Panc1 (cell line): ENCODE measurements around the gene LRRC45.

Source experiments
- CTCF ChIP-seq: fragments of 450-650 bp; IDR thresholded peaks from 2 replicates; pipeline ENCODE4 v1.5.1; 2017; ENCODE audit warnings: mild to moderate bottlenecking
- POLR2AphosphoS5 ChIP-seq: IDR thresholded peaks from 2 replicates; pipeline ENCODE4 v1.6.1; 2012; ENCODE audit warnings: mild to moderate bottlenecking, low read depth, low read length, moderate library complexity
- REST ChIP-seq, 2 experiments: IDR thresholded peaks; 2 replicates each; pipeline ENCODE4 v1.6.1; 2011 to 2012; ENCODE audit warnings: low read depth in 2 of 2, control low read depth in 1 of 2, low read length in 1 of 2, mild to moderate bottlenecking in 1 of 2, moderate library complexity in 1 of 2; ENCODE audit not compliant: insufficient read depth in 1 of 2
- SIN3A ChIP-seq: IDR thresholded peaks from 2 replicates; pipeline ENCODE4 v1.6.1; 2012; ENCODE audit warnings: low read depth, mild to moderate bottlenecking, low read length, moderate library complexity, borderline replicate concordance; ENCODE audit not compliant: insufficient read depth

GRCh38 chr17:82050761-82051641 is 27.9 kb downstream of the LRRC45 start:
- TF ChIP-seq POLR2AphosphoS5 (no peak), CTCF (no peak), REST (IDR thresholded peaks at IDR 0.05; ENCODE audit: insufficient read depth in 1 of 2, low read depth in 2 of 2, low read length in 1 of 2) (no peak), SIN3A (no peak)
